Activated T-cell treated with anti-CD3 and anti-CD28 coated beads, Interleukin-2, amount 50 U/mL, for 48 hours (primary cell): ENCODE measurements around the gene SLFN14.
A peak's percentile ranks its signal among the peaks of the same experiment; 100 is the strongest.
"Not testable (repeated sequence)": the region's sequence is repeated elsewhere in the genome, so short reads cannot be mapped to it uniquely, and the experiment has no call there.

Experiments used
- DNase-seq, 2 experiments: peaks; one replicate each; pipeline ENCODE4 v3.0.0-alpha.2; 2020

SLFN14 gene

GRCh38 chr17:35560703-35561102, at the start of gene SLFN14:
Gene SLFN14, minus strand, starts transcription at chr17:35560819. Its CDS starts 2,757 bp downstream, at chr17:35558062.
- DNase-seq = no peak

DNA sequence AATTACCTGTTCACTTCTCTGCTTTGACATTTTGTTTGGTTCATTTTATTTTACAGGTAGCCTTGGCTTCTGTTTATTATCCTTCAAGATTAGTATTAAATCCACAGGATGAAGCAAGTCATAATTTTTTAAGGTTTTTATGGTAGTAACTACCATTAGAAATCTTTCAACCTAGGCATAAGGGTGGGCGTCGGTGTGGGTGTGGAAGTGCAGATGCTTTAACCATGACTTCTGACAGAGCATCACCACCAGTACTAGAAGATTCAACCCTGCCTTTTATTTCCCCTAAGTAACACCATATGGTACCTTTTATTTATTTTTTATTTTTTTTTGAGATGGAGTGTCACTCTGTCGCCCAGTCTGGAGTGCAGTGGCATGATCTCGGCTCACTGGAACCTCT, 49.2 kb upstream of the SLFN14 start:
- no peak for DNase-seq

- no peak for DNase-seq
Observed at GRCh38 chr17:35607239-35607847, 46.7 kb upstream of the SLFN14 start.

- no peak for DNase-seq
Observed at GRCh38 chr17:35605678-35606077, 45.1 kb upstream of the SLFN14 start.

DNA sequence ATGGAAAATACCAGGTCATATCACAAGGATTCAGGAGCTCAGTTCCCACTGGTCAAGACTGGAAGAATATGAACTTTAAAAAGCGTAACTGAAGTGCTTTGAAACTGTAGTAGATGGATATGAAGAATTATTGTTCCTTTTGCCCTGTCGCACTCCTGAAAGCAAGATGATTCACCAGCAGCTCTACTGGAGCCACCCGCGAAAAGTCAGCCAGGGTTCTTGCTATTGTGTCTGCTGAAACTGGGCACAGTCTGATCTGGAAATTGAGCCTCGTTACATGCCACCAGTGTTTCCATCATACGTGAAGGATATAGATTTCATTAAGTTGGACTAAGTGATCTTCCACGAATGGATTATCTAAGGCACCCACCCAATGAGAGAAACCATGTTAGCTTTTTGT, 43.1 kb upstream of the SLFN14 start:
- no peak for DNase-seq

DNA sequence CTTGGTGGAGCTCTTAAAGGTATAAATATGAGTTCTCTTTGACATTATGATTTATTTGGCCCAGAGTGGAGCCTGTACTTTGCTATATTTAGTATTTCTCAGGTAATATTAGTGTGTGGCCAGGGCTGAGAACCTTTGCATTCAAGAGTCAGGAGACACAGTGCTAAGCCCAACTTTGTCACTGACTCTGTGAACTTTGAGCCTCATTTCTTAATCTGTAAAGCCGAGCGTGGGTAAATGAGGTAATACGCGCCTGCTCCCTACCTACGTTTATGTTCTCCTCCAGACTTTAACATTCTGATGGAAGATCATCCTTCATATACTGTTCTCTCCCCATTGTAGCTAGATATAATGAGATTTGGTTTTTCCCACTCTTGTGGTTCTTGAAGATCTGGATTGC, 37.0 kb upstream of the SLFN14 start:
- DNase-seq = no peak

DNA sequence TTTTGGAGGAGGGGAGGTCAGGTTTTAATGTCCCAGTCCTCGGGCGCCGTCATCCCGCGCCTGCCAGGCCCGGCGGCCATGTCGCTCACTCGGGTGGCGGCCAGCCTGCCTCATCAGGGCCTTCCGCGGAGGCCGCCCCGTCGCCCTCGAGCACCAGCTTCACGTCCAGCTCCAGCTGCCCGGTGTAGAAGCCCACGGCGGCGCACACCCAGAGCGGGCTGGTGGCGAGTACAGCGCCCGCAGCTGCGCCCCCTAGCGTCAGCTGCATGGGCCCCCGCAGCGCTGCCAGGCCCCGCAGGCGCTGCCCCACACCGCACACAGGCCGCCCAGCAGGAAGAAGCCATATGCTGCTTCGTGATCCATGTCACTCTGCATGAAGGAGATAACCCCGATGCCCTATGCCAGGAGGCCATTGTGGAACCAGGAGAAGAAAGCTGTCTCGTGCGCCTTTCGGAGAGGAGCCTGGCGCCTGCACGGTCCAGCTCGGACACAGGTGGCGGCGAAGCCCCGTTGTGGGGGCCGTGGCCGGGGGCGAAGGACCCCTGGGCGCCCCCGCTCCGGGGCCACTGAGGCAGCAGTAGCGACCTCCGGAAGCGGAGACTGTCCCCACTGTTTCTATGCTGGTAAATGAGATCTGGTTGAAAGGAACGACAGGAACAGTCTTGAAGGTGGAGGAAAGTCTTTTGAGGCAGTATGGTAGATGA, 36.1 kb upstream of the SLFN14 start:
- no peak for DNase-seq

- DNase-seq = no peak
Observed at GRCh38 chr17:35596072-35596471, 35.5 kb upstream of the SLFN14 start.

DNA sequence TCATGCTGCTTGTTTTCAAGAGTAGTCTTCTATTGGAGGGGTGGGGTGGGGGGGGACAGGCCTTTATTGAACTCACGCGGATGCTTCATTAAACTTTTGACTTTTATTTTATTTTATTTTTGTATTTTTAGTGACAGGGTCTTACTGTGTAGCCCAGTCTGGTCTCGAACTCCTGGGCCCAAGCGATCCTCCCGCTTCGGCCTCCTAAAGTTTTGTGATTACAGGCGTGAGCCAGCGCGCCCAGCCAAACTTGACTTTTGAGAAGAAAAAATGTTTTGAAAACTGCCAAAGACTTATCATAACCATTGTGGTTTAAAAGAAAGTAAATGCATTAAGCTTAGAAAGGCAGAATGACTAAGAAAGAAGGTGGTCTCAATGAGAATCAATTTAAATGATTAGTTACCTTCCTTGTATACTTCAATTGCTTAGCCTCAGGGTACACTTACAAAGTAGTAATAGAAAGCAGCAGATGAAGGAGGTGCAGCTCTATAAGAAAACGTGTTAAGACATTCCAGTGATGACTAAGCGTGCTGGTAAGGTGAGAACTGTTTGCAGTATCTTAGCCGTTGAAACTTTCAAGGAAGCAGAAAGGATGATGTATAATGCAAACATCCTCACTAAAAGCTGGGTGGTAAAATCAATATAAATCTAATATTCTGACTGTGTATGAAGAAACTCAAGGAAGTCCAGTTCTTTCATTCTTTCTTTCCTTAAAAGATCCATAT, 27.7 kb upstream of the SLFN14 start:
- no peak for DNase-seq

DNA sequence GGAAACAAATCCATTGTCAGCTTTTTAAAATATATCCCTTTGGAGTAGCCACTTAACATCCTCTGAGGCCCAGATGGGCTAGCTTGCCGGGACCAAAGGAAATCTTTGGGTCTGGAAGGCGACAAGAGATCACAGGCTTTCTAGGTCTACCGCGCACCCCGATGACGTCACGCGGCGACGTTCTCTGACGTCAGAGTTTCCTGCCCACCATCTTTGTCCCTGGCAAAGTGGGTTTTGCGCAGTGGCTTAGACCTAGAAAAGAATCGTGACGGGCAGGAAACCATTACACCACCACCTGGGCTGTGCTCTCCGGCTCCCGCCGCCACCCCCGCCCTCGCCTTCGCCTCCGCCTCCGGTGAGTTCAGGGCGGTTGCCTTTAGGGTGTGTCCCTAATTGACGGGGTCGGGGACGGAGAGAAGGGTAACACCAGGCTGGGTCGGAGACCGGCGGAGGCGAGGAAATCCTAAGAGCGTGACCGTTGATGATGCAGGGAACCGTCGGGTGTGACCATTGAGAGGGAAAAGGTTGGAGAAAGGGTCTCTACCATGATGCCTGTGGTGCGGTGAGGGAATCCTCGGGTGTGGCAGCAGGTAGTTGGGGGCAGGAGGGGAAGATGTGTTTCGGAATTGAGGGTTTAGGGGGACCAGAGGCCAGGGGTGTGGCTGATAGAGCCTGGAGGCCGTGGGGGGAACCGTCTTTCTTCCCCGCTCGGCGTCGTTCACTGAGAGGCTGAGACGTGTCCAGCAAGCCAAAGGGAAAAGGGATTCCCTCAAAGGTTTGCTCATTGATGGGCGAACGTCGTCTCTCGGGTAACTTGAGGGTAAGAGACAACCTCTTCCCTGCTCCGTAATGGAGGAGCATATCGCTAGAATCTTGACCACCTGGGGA, 26.7 kb upstream of the SLFN14 start, which contains the start of gene AP2B1:
Gene AP2B1 (plus strand): TSS at position 249 of the 888 bp plus-strand sequence. CDS start 6,709 bp downstream, outside the sequence.
- DNase-seq = peak; percentile 99

GRCh38 chr17:35586569-35587073, 26.0 kb upstream of the SLFN14 start:
- no peak for DNase-seq

- no peak for DNase-seq
Observed at GRCh38 chr17:35584061-35584460, 23.4 kb upstream of the SLFN14 start.

DNA sequence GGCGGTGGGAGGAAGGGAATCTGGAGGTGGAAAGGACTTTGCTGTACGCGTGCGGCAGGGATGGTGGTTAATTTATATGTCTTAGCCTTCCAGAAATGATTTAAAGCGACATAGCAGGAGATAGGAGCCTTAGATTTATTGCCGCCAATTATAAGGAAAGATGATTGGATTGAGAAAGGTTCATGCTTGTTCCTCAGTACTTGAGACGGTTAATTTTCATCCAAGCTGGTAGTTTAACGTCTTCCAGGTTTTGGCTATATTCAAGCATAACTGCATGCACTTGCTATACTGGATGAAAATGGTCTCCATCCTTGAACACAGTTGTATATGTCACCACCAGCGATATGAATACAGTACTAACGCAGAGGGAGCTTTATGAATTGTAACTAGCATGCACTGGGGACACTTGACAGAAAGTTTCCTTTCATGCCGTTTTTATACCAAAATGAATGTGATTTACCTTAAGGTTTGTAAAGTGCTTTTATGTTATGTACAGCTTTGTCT, 18.4 kb upstream of the SLFN14 start:
- DNase-seq = no peak

- peak; percentile 86 to 88 for DNase-seq
Observed at GRCh38 chr17:35578197-35578928, 17.7 kb upstream of the SLFN14 start, which contains the start of gene PEX12. Gene PEX12, minus strand, starts transcription at chr17:35578571. Its CDS starts 550 bp downstream, at chr17:35578021.

GRCh38 chr17:35577830-35578196, 17.2 kb upstream of the SLFN14 start:
- no peak for DNase-seq

DNA sequence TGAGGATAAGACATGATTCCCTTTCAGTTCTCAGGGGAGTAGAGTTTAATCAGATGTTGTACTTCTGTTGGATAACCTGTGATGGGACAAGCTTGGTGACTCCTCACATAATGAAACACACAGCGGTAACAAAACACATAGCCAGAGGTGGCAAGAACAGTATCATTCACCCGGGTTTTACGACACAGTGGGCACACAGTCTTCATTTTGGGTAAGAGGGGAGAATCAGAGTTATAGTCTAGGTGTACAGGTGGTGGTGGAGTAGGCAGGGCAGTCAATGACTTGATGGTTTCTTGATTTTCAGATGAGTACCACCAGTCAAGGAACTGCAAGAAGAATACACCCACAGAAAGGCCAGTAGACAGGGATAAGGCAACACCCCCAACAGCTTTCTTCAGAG, 15.1 kb upstream of the SLFN14 start:
- DNase-seq = no peak

GRCh38 chr17:35569405-35569804, 8.8 kb upstream of the SLFN14 start:
- no peak for DNase-seq

- peak; percentile 51 to 56 for DNase-seq
Observed at GRCh38 chr17:35568561-35568960, 7.9 kb upstream of the SLFN14 start.

- no peak for DNase-seq
Observed at GRCh38 chr17:35566968-35567367, 6.3 kb upstream of the SLFN14 start.

DNA sequence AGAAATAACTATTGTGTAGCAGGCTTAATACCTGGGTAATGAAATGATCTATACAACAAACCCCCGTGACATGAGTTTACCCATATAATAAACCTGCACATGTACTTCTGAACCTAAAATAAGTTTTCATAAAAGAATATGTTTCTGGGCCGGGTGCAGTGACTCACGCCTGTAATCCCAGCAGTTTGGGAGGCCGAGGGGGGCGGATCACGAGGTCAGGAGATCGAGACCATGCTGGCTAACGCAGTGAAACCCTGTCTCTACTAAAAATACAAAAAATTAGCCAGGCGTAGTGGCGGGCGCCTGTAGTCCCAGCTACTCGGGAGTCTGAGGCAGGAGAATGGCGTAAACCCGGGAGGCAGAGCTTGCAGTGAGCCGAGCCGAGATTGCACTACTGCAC, 2.6 kb upstream of the SLFN14 start:
- DNase-seq = not testable (repeated sequence)

- no peak for DNase-seq
Observed at GRCh38 chr17:35559495-35560210, 966 bp downstream of the SLFN14 start.
